ENCODE measurements around the gene FRYL. TPM values are rescaled to one million over a fixed set of nuclear protein-coding genes. Genes with fewer than 3 reads are reported as not detected.
"Not testable (repeated sequence)": the region's sequence is repeated elsewhere in the genome, so short reads cannot be mapped to it uniquely, and the experiment has no call there.

The FRYL gene
- polyA plus RNA-seq, 1 donor from 2014 or later = 64.0 TPM

GRCh38 chr4:48746608-48747362 lies 33.3 kb downstream of the FRYL start (continued):
- TF ChIP-seq POLR2AphosphoS5 (IDR thresholded peaks at IDR 0.05) = no peak

DNA sequence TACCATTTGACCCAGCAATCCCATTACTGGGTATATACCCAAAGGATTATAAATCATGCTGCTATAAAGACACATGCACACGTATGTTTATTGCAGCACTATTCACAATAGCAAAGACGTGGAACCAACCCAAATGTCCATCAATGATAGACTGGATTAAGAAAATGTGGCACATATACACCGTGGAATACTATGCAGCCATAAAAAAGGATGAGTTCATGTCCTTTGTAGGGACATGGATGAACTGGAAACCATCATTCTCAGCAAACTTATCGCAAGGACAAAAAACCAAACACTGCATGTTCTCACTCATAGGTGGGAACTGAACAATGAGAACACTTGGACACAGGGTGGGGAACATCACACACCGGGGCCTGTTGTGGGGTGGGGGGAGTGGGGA lies 34.9 kb downstream of the FRYL start:
- not testable (repeated sequence) for H4K20me1 ChIP-seq (ENCODE audit: insufficient read depth); H3K4me2 ChIP-seq (ENCODE audit: low read length); H3K9me3 ChIP-seq (ENCODE audit: low read length); H2AFZ ChIP-seq (ENCODE audit: low read depth, low read length); H3K36me3 ChIP-seq (ENCODE audit: insufficient read depth, low read length); H3K27me3 ChIP-seq (ENCODE audit: insufficient read depth, low read depth, low read length); H3K9me2 ChIP-seq (ENCODE audit: insufficient read depth, low read length); H3K27ac ChIP-seq (ENCODE audit: low read length); H3K9ac ChIP-seq (ENCODE audit: low read length); H3K4me3 ChIP-seq (ENCODE audit: low read length); H3F3A ChIP-seq (ENCODE audit: insufficient read depth, low read length, poor library complexity, severe bottlenecking)
- peaks cover 86% of the 10 kb centered on the region for H3K79me2 ChIP-seq (replicated peaks; ENCODE audit: insufficient read depth, low read length)

- Histone ChIP-seq H3K9ac (ENCODE audit: low read length) (no peak overlapping the region), H3K4me3 (ENCODE audit: low read length) (no peak overlapping the region), H3K4me2 (ENCODE audit: low read length) (no peak overlapping the region), H3K36me3 (ENCODE audit: insufficient read depth, low read length) (no peaks in the 10 kb centered on the region), H3K27me3 (ENCODE audit: insufficient read depth, low read depth, low read length) (no peaks in the 10 kb centered on the region), H2AFZ (ENCODE audit: low read depth, low read length) (no peak overlapping the region), H3K79me2 (replicated peaks; ENCODE audit: insufficient read depth, low read length) (peaks cover 86% of the 10 kb centered on the region), H3F3A (ENCODE audit: insufficient read depth, low read length, poor library complexity, severe bottlenecking) (no peaks in the 10 kb centered on the region), H3K9me2 (ENCODE audit: insufficient read depth, low read length) (no peaks in the 10 kb centered on the region), H3K27ac (ENCODE audit: low read length) (no peak overlapping the region), H3K9me3 (ENCODE audit: low read length) (no peaks in the 10 kb centered on the region), H4K20me1 (ENCODE audit: insufficient read depth) (no peaks in the 10 kb centered on the region)
- TF ChIP-seq RAD21 (conservative IDR thresholded peaks at IDR 0.05) (no peak), POLR2AphosphoS5 (IDR thresholded peaks at IDR 0.05) (no peak), TAF1 (IDR thresholded peaks at IDR 0.05; ENCODE audit: low read depth) (no peak), CTCF (IDR thresholded peaks at IDR 0.05; ENCODE audit: poor library complexity, severe bottlenecking) (no peak), EZH2 (IDR thresholded peaks at IDR 0.05; ENCODE audit: borderline replicate concordance, insufficient read depth, low read length, poor library complexity, severe bottlenecking) (no peak), SMC3 (conservative IDR thresholded peaks at IDR 0.05; ENCODE audit: poor library complexity) (no peak), EP300 (conservative IDR thresholded peaks at IDR 0.05; ENCODE audit: poor library complexity, severe bottlenecking) (no peak), MXI1 (conservative IDR thresholded peaks at IDR 0.05; ENCODE audit: poor library complexity, severe bottlenecking) (no peak)
- TF ChIP-seq, protein P1, sequence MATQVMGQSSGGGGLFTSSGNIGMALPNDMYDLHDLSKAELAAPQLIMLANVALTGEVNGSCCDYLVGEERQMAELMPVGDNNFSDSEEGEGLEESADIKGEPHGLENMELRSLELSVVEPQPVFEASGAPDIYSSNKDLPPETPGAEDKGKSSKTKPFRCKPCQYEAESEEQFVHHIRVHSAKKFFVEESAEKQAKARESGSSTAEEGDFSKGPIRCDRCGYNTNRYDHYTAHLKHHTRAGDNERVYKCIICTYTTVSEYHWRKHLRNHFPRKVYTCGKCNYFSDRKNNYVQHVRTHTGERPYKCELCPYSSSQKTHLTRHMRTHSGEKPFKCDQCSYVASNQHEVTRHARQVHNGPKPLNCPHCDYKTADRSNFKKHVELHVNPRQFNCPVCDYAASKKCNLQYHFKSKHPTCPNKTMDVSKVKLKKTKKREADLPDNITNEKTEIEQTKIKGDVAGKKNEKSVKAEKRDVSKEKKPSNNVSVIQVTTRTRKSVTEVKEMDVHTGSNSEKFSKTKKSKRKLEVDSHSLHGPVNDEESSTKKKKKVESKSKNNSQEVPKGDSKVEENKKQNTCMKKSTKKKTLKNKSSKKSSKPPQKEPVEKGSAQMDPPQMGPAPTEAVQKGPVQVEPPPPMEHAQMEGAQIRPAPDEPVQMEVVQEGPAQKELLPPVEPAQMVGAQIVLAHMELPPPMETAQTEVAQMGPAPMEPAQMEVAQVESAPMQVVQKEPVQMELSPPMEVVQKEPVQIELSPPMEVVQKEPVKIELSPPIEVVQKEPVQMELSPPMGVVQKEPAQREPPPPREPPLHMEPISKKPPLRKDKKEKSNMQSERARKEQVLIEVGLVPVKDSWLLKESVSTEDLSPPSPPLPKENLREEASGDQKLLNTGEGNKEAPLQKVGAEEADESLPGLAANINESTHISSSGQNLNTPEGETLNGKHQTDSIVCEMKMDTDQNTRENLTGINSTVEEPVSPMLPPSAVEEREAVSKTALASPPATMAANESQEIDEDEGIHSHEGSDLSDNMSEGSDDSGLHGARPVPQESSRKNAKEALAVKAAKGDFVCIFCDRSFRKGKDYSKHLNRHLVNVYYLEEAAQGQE (IDR thresholded peaks at IDR 0.05; ENCODE audit: borderline replicate concordance) = no peak
These were observed 37.7 kb downstream of the FRYL start for GRCh38 chr4:48742412-48742811.
